SU-DHL-6 (cell line): ENCODE results near the gene TMEM204.

Experiments used
- H2AFZ ChIP-seq: fragments of 200-600 bp; sonication (generic); 2 replicates; pipeline ENCODE4 v1.6.1; 2014; ENCODE audit warnings: low read depth, mild to moderate bottlenecking, moderate library complexity, mixed read lengths, antibody characterized with exemption, low read length; ENCODE audit not compliant: severe bottlenecking
- H3F3A ChIP-seq: fragments of 200-600 bp; shearing (Covaris generic); 2 replicates; pipeline ENCODE4 v1.6.0; 2016; ENCODE audit warnings: antibody characterized with exemption, mild to moderate bottlenecking; ENCODE audit not compliant: insufficient read depth
- H3K27ac ChIP-seq: fragments of 200-600 bp; sonication (generic); 2 replicates; pipeline ENCODE4 v1.5.1; 2016; ENCODE audit warnings: low read depth, mild to moderate bottlenecking, low read length, moderate library complexity, mixed read lengths
- H3K27me3 ChIP-seq: fragments of 200-600 bp; sonication (generic), shearing (Covaris generic); 2 replicates; pipeline ENCODE4 v1.6.0; 2014; ENCODE audit warnings: mild to moderate bottlenecking, low read length
- H3K36me3 ChIP-seq: fragments of 200-600 bp; sonication (generic); 2 replicates; pipeline ENCODE4 v1.6.1; 2014; ENCODE audit warnings: mild to moderate bottlenecking, low read length, mixed read lengths
- H3K4me2 ChIP-seq: fragments of 300-600, 200-600 bp; shearing (Covaris generic), sonication (generic); 2 replicates; pipeline ENCODE4 v1.6.0; 2014; ENCODE audit warnings: low read length, low read depth, mild to moderate bottlenecking; ENCODE audit not compliant: poor library complexity, severe bottlenecking
- H3K4me3 ChIP-seq: fragments of 200-600 bp; sonication (generic); 2 replicates; pipeline ENCODE4 v1.5.1; 2014; ENCODE audit warnings: antibody characterized with exemption, low read length, mild to moderate bottlenecking, mixed read lengths; ENCODE audit not compliant: insufficient read depth, poor library complexity, severe bottlenecking
- H3K79me2 ChIP-seq: fragments of 200-600 bp; sonication (generic); 2 replicates; pipeline ENCODE4 v1.6.1; 2014; ENCODE audit warnings: mild to moderate bottlenecking, low read length, moderate library complexity; ENCODE audit not compliant: insufficient read depth
- H3K9ac ChIP-seq: fragments of 200-600 bp; sonication (generic); 2 replicates; pipeline ENCODE4 v1.7.0; 2014; ENCODE audit warnings: mild to moderate bottlenecking, low read length
- H3K9me2 ChIP-seq: fragments of 200-600 bp; sonication (generic); replicated peaks from 2 replicates; pipeline ENCODE4 v1.6.1; 2014; ENCODE audit warnings: low read length; ENCODE audit not compliant: insufficient read depth
- H3K9me3 ChIP-seq: fragments of 200-600 bp; sonication (generic); 2 replicates; pipeline ENCODE4 v1.6.1; 2014; ENCODE audit warnings: low read length, mixed read lengths; ENCODE audit not compliant: insufficient read depth
- H4K20me1 ChIP-seq: fragments of 200-600 bp; sonication (generic); 2 replicates; pipeline ENCODE4 v1.6.1; 2014; ENCODE audit warnings: low read depth, mild to moderate bottlenecking, antibody characterized with exemption, low read length, moderate library complexity, mixed read lengths
- CTCF ChIP-seq: fragments of 200-600 bp; sonication (generic); IDR thresholded peaks from one replicate; pipeline ENCODE4 v1.5.1; 2017; ENCODE audit warnings: antibody characterized with exemption, mild to moderate bottlenecking, low read length, moderate library complexity; ENCODE audit not compliant: insufficient read depth, poor library complexity, severe bottlenecking
- EZH2phosphoT487 ChIP-seq: fragments of 200-600 bp; sonication (generic), shearing (Covaris generic); conservative IDR thresholded peaks from 2 replicates; pipeline ENCODE4 v1.6.1; 2018; ENCODE audit warnings: mild to moderate bottlenecking, antibody characterized with exemption, low read length, moderate library complexity, mixed read lengths

TMEM204 gene

DNA sequence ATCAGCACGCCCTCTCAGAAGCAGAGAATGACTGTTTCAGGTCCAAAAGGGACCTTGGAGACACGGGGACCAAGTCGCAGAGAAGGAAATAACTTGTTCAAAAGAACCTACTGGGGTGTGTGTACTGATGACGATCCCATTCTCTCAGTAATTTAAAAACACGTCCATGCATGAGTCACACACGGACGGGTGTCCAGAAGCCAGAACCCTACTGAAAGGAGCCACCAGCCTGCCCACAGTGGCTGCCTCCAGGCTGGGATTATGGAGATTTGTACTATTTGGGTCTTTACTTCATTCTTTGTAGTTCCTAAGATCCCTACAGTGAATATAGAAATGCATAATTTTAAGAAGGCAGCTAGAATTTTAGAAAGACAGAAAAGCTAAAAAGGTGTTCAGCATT lies 27.8 kb downstream of the TMEM204 start:
- Histone ChIP-seq H2AFZ (no peak overlapping the region), H3K36me3 (no peaks in the 10 kb centered on the region), H3K79me2 (no peaks in the 10 kb centered on the region), H3K9ac (no peak overlapping the region), H3K27me3 (no peaks in the 10 kb centered on the region), H3K4me3 (no peak overlapping the region), H3K27ac (no peak overlapping the region), H3K9me2 (no peaks in the 10 kb centered on the region), H3K4me2 (no peak overlapping the region), H3F3A (no peaks in the 10 kb centered on the region), H3K9me3 (no peaks in the 10 kb centered on the region), H4K20me1 (no peaks in the 10 kb centered on the region)
- TF ChIP-seq CTCF (no peak), EZH2phosphoT487 (no peak)

DNA sequence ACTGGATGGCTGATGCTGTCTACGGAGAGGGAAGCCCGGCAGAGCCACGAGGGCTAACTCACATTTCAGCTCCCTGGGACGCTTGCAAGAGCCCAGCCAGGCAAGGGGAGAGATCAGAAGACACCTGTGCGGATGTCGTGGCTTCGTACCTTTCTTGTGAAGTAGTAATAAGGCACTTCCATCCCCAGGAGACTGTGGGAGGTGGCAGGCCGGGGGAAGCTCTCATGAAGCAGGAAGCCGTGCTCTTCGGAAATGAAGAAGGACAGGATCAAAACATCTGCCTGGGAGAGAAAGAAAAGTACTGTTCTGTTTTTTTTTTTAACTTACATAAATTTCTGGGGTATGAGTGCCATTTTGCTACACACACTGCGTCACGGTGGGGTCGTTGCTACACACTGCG lies 28.4 kb downstream of the TMEM204 start:
- Histone ChIP-seq H3K27ac (no peak overlapping the region), H3K9me3 (no peaks in the 10 kb centered on the region), H3K4me3 (no peak overlapping the region), H3K27me3 (no peaks in the 10 kb centered on the region), H2AFZ (no peak overlapping the region), H3K9ac (no peak overlapping the region), H3K36me3 (no peaks in the 10 kb centered on the region), H3F3A (no peaks in the 10 kb centered on the region), H3K9me2 (no peaks in the 10 kb centered on the region), H3K4me2 (no peak overlapping the region), H4K20me1 (no peaks in the 10 kb centered on the region), H3K79me2 (no peaks in the 10 kb centered on the region)
- TF ChIP-seq EZH2phosphoT487: no peak
- TF ChIP-seq CTCF: no peak

DNA sequence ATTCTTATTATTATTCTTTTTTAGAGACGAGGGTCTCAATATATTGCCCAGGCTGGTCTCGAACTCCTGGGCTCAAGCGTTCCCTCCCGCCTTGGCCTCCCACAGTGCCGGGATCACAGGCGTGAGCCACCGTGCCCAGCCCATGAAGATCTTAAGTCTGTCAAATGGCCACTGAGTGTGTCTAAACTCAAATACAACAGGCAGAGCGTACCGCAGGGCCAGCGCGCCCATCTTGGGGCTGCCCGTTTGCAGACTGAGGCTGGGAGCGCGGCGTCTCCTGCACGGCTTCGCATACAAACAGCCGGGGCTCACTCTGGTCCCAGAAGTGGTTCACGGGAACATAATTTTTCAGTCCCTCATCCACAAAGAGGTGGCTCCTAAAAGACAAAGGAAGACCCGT lies 30.3 kb downstream of the TMEM204 start:
- H3K36me3 ChIP-seq: no peaks in the 10 kb centered on the region
- no peaks in the 10 kb centered on the region for H4K20me1 ChIP-seq
- H3K9me2 ChIP-seq: no peaks in the 10 kb centered on the region
- H3K4me2 ChIP-seq: no peak overlapping the region
- TF ChIP-seq EZH2phosphoT487 (no peak), CTCF (no peak)
- no peak overlapping the region for H2AFZ ChIP-seq
- H3K9me3 ChIP-seq: no peaks in the 10 kb centered on the region
- no peak overlapping the region for H3K4me3 ChIP-seq
- no peak overlapping the region for H3K27ac ChIP-seq
- H3K79me2 ChIP-seq: no peaks in the 10 kb centered on the region
- H3K27me3 ChIP-seq: no peaks in the 10 kb centered on the region
- H3K9ac ChIP-seq: no peak overlapping the region
- no peaks in the 10 kb centered on the region for H3F3A ChIP-seq

DNA sequence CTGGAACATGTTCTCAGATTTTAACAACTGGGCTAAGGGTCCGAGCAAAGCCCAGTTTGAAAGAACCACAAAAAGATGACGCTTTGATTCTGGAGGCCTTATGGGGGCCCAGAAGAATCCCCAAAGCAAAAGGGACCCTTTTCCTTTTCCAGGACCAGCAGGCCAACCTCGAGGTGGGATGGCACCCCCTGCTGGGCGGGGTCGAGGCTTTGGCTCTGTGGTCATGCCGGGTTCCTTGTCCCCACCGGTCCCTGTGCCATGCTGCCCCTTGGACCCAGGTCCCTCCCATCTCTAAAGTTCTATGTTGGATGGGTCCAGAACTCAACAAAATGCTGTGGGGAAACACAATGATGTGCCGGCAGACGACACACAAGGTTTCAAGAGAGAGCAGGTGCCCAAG lies 30.9 kb downstream of the TMEM204 start:
- no peak overlapping the region for H3K9ac ChIP-seq
- H3F3A ChIP-seq: no peaks in the 10 kb centered on the region
- H3K4me2 ChIP-seq: no peak overlapping the region
- no peak overlapping the region for H2AFZ ChIP-seq
- no peak overlapping the region for H3K27ac ChIP-seq
- no peaks in the 10 kb centered on the region for H3K36me3 ChIP-seq
- no peak overlapping the region for H3K4me3 ChIP-seq
- H4K20me1 ChIP-seq: no peaks in the 10 kb centered on the region
- no peak for TF ChIP-seq CTCF
- no peak for TF ChIP-seq EZH2phosphoT487
- no peaks in the 10 kb centered on the region for H3K27me3 ChIP-seq
- H3K9me3 ChIP-seq: no peaks in the 10 kb centered on the region
- no peaks in the 10 kb centered on the region for H3K79me2 ChIP-seq
- H3K9me2 ChIP-seq: no peaks in the 10 kb centered on the region
